ENCODE results near the gene LIN28B.

LIN28B gene

GRCh38 chr6:105120570-105120969 is 163.7 kb downstream of the LIN28B start:
- no peak for DNase-seq

GRCh38 chr6:105121981-105122380 is 165.1 kb downstream of the LIN28B start:
- no peak for DNase-seq

- no peak for DNase-seq
These were observed 165.8 kb downstream of the LIN28B start for GRCh38 chr6:105122717-105123116.

Measured in NCI-H510A treated with DMSO at 0.1 percent for 48 hours (cell line).